Endothelial cell of umbilical vein (primary cell): ENCODE measurements around the gene CELSR2. TPM values are rescaled to one million over a fixed set of nuclear protein-coding genes. Genes with fewer than 3 reads are reported as not detected.

ENCODE experiments used
- BruUV-seq: library from RNA; stranded (reverse); fragments of 400-500 nt; replicated peaks from 2 replicates; lab custom pipeline; 2021; lab: Mats Ljungman, UMichigan
- CTCF ChIA-PET: fragments of 300-600, 350-600 bp; sonication (Branson Sonifier 250); formaldehyde crosslinking; loops from one replicate; lab custom pipeline; 2021; ENCODE audit warnings: antibody characterized with exemption, inconsistent platforms; lab: Charles Lee
- POLR2A ChIA-PET: fragments of 300-600, 350-600 bp; sonication (Branson Sonifier 250); formaldehyde crosslinking; loops from one replicate; lab custom pipeline; 2021; ENCODE audit warnings: antibody characterized with exemption, inconsistent platforms; lab: Charles Lee
- DNase-seq: peaks from one replicate; pipeline ENCODE4 v3.0.0-alpha.2; 2011; ENCODE audit warnings: low read depth, low spot score
- FAIRE-seq: peaks from 2 replicates; lab custom pipeline; 2011; peaks lifted over from hg19 to GRCh38; lab: Jason Lieb, UNC
- H2AFZ ChIP-seq: 2 replicates; pipeline ENCODE4 v1.6.0; 2012; ENCODE audit warnings: low read depth, low read length, control low read depth, inconsistent platforms
- H3K27ac ChIP-seq: 2 replicates; pipeline ENCODE4 v1.5.1; 2011; ENCODE audit warnings: low read depth, mild to moderate bottlenecking, control low read depth, low read length, moderate library complexity; ENCODE audit not compliant: insufficient read depth
- H3K27me3 ChIP-seq, 2 experiments: 2 replicates each; pipeline versions ENCODE4 v1.6.0 to v1.6.1; 2011; ENCODE audit warnings: low read length in 2 of 2, mixed read lengths in 1 of 2; ENCODE audit not compliant: control insufficient read depth in 2 of 2, insufficient read depth in 2 of 2
- H3K36me3 ChIP-seq, 2 experiments: 2 replicates in 1 of 2; 3 replicates in 1 of 2; pipeline ENCODE4 v1.5.1; 2011; ENCODE audit warnings: low read length in 2 of 2, mild to moderate bottlenecking in 1 of 2, moderate library complexity in 1 of 2; ENCODE audit not compliant: control insufficient read depth in 2 of 2, insufficient read depth in 2 of 2; ENCODE audit errors: extremely low read depth in 1 of 2
- H3K4me1 ChIP-seq: 3 replicates; pipeline ENCODE4 v1.5.1; 2011; ENCODE audit warnings: mild to moderate bottlenecking, low read length; ENCODE audit not compliant: control insufficient read depth, insufficient read depth; ENCODE audit errors: extremely low read depth
- H3K4me2 ChIP-seq: 2 replicates; pipeline ENCODE4 v1.6.1; 2011; ENCODE audit warnings: low read length, control low read depth, mixed read lengths; ENCODE audit not compliant: insufficient read depth
- H3K4me3 ChIP-seq, 3 experiments: fragments of 200-600 bp in 1 of 3; sonication (generic), shearing (Covaris generic) in 1 of 3; replicated peaks in 1 of 3; 2 replicates each; pipeline ENCODE4 v1.5.1; 2011 to 2016; ENCODE audit warnings: control low read depth in 3 of 3, low read length in 3 of 3, mild to moderate bottlenecking in 2 of 3, inconsistent platforms in 1 of 3, low read depth in 1 of 3, moderate library complexity in 1 of 3; ENCODE audit not compliant: insufficient read depth in 1 of 3
- H3K79me2 ChIP-seq: 2 replicates; pipeline ENCODE4 v1.6.0; 2012; ENCODE audit warnings: low read length, inconsistent platforms; ENCODE audit not compliant: control insufficient read depth, insufficient read depth
- H3K9ac ChIP-seq: replicated peaks from 2 replicates; pipeline ENCODE3; 2011; ENCODE audit warnings: low read length, control low read depth; ENCODE audit not compliant: insufficient read depth; ENCODE audit errors: extremely low read depth
- H3K9me1 ChIP-seq: replicated peaks from 3 replicates; pipeline ENCODE4 v1.6.0; 2011; ENCODE audit warnings: mild to moderate bottlenecking, low read length; ENCODE audit not compliant: control insufficient read depth, insufficient read depth; ENCODE audit errors: extremely low read depth
- H3K9me3 ChIP-seq: replicated peaks from 2 replicates; pipeline ENCODE4 v1.5.1; 2012; ENCODE audit warnings: low read length, inconsistent platforms; ENCODE audit not compliant: control insufficient read depth, insufficient read depth
- H4K20me1 ChIP-seq: replicated peaks from 2 replicates; pipeline ENCODE3; 2011; ENCODE audit warnings: mild to moderate bottlenecking, low read length; ENCODE audit not compliant: control insufficient read depth, insufficient read depth; ENCODE audit errors: extremely low read depth
- EZH2 ChIP-seq: IDR thresholded peaks from 2 replicates; pipeline ENCODE4 v1.6.1; 2012; ENCODE audit warnings: borderline replicate concordance, low read depth, mild to moderate bottlenecking, moderate library complexity, low read length, inconsistent platforms; ENCODE audit not compliant: severe bottlenecking
- FOS ChIP-seq: IDR thresholded peaks from 2 replicates; pipeline ENCODE4 v1.6.1; 2011; ENCODE audit warnings: mild to moderate bottlenecking, low read length, moderate library complexity, borderline replicate concordance; ENCODE audit not compliant: insufficient read depth
- GATA2 ChIP-seq: IDR thresholded peaks from 2 replicates; pipeline ENCODE4 v1.7.0; 2011; ENCODE audit warnings: low read depth, mild to moderate bottlenecking, moderate library complexity, mixed read lengths, low read length; ENCODE audit not compliant: insufficient read length, insufficient read depth
- JUN ChIP-seq: IDR thresholded peaks from 2 replicates; pipeline ENCODE4 v1.6.1; 2011; ENCODE audit warnings: borderline replicate concordance, low read depth; ENCODE audit not compliant: insufficient read length, insufficient read depth
- MYC ChIP-seq: IDR thresholded peaks from one replicate; pipeline ENCODE4 v1.6.1; 2011; ENCODE audit warnings: mild to moderate bottlenecking, low read depth, low read length
- POLR2A ChIP-seq: IDR thresholded peaks from 2 replicates; pipeline ENCODE4 v1.6.1; 2012; ENCODE audit warnings: low read depth, mild to moderate bottlenecking, control low read depth, low read length
- POLR2AphosphoS5 ChIP-seq: IDR thresholded peaks from 2 replicates; pipeline ENCODE4 v1.6.1; 2012; ENCODE audit warnings: low read depth, mild to moderate bottlenecking, control low read depth, low read length, moderate library complexity; ENCODE audit not compliant: insufficient read depth
- dilution Hi-C: fragments of 300-500 bp; cut with MboI; formaldehyde crosslinking; loops from one replicate; pipeline ENCODE4 v1.15.0; 2019; ENCODE audit warnings: low sequenced_read_pairs; ENCODE audit not compliant: extremely low pct_ligation_motif_present
- intact Hi-C: fragments of 100-400 bp; cut with micrococcal nuclease; formaldehyde crosslinking; loops from one replicate; pipeline ENCODE4 v1.10.0; 2022
- polyA plus RNA-seq, 4 experiments: library from polyadenylated mRNA; depleted of rRNA in 3 of 4; stranded (reverse) in 3 of 4; unstranded in 1 of 4; fragments of >200 nt; gene quantifications; 2 replicates each; pipeline versions ENCODE4 v1.2.1 to v1.2.3, GENCODE V29; 2011 to 2012; ENCODE audit warnings: missing spikeins in 1 of 4
- total RNA-seq: library from RNA; stranded (reverse); gene quantifications from 2 replicates; pipeline ENCODE4 v1.2.3, GENCODE V29; 2021
- TF ChIP-seq, protein P1 (sequence below), 2 donors: IDR thresholded peaks; 1 replicate in 1 of 2; 2 replicates in 1 of 2; pipeline ENCODE4 v1.5.1; 2011; ENCODE audit warnings: low read length in 2 of 2, mild to moderate bottlenecking in 2 of 2, moderate library complexity in 2 of 2, control low read depth in 1 of 2, inconsistent platforms in 1 of 2, low read depth in 1 of 2; ENCODE audit not compliant: insufficient read depth in 1 of 2; ENCODE audit errors: extremely low read depth in 1 of 2
- TF ChIP-seq, protein P2 (sequence below): IDR thresholded peaks from 2 replicates; pipeline ENCODE4 v1.6.1; 2011; ENCODE audit not compliant: insufficient read depth, insufficient read length

The CELSR2 gene
- total and polyA plus RNA-seq, 2 donors (not counting 3 experiments of a cell fraction or from before 2014, with no cell fraction given): 0.90 to 1.4 TPM

DNA sequence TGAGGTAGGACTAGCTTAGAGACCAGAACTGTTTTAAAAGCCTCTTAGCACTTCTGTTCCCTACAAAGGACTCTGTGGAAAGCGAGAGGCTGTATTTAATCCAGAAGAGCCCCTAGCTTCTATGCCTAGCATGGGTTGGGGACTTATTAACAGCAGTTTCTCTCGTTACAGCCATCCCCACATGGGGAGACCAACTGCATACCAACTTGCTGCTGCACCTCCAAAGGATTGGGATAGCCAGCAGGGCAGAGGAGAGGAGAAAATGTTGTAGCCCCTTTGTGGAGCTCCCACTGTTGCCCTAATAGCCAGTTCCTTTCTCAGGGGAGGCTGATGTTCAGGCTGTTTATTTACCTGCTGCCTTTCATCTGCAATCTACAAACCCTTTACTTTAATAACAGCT, 11.0 kb upstream of the CELSR2 start:
- intact Hi-C loops: no loop called here
- no peak overlapping the region for H3K9ac ChIP-seq
- FAIRE-seq (no peak), DNase-seq (no peak)
- H2AFZ ChIP-seq: no peak overlapping the region
- no TSS peak for BruUV-seq
- H4K20me1 ChIP-seq: no peaks in the 10 kb centered on the region
- H3K27ac ChIP-seq: no peak overlapping the region
- no peaks in the 10 kb centered on the region for H3K4me1 ChIP-seq
- no peak for TF ChIP-seq POLR2AphosphoS5
- no peak for TF ChIP-seq GATA2
- TF ChIP-seq JUN: no peak
- TF ChIP-seq, protein P1, sequence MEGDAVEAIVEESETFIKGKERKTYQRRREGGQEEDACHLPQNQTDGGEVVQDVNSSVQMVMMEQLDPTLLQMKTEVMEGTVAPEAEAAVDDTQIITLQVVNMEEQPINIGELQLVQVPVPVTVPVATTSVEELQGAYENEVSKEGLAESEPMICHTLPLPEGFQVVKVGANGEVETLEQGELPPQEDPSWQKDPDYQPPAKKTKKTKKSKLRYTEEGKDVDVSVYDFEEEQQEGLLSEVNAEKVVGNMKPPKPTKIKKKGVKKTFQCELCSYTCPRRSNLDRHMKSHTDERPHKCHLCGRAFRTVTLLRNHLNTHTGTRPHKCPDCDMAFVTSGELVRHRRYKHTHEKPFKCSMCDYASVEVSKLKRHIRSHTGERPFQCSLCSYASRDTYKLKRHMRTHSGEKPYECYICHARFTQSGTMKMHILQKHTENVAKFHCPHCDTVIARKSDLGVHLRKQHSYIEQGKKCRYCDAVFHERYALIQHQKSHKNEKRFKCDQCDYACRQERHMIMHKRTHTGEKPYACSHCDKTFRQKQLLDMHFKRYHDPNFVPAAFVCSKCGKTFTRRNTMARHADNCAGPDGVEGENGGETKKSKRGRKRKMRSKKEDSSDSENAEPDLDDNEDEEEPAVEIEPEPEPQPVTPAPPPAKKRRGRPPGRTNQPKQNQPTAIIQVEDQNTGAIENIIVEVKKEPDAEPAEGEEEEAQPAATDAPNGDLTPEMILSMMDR (IDR thresholded peaks at IDR 0.05; ENCODE audit: extremely low read depth in 1 of 2, insufficient read depth in 1 of 2, low read depth in 1 of 2, low read length in 2 of 2): no peak
- TF ChIP-seq, protein P2, sequence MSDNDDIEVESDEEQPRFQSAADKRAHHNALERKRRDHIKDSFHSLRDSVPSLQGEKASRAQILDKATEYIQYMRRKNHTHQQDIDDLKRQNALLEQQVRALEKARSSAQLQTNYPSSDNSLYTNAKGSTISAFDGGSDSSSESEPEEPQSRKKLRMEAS: no peak
- TF ChIP-seq EZH2: no peak
- TF ChIP-seq FOS: no peak
- TF ChIP-seq MYC: no peak
- no peak for TF ChIP-seq POLR2A
- no peaks in the 10 kb centered on the region for H3K9me1 ChIP-seq
- peaks cover 12 to 17% of the 10 kb centered on the region in 2 experiments for H3K27me3 ChIP-seq
- H3K9me3 ChIP-seq: no peaks in the 10 kb centered on the region
- H3K36me3 ChIP-seq: peaks cover 22 to 35% of the 10 kb centered on the region in 2 experiments
- H3K79me2 ChIP-seq: no peaks in the 10 kb centered on the region
- POLR2A ChIA-PET: no interaction called here
- no peak overlapping the region for H3K4me3 ChIP-seq
- CTCF ChIA-PET: interaction anchor here (1.0 to 4.8 kb wide), 6 partner anchors 9 to 294 kb away, joined by 3 to 41 read pairs (median 10); partner anchors contain the start of genes CELSR2 and SORT1
- dilution Hi-C loops: no loop called here
- H3K4me2 ChIP-seq: no peak overlapping the region
